HepG2 (cell line): ENCODE results near the gene NR2F1. TPM values are rescaled to one million over a fixed set of nuclear protein-coding genes. Genes with fewer than 3 reads are reported as not detected.

Experiments
- ESRRA ChIP-seq: sonication (generic); formaldehyde crosslinking; IDR thresholded peaks from 2 replicates; pipeline ENCODE4 v1.5.1; 2020; ENCODE audit warnings: mild to moderate bottlenecking, low read depth, missing genetic modification reagents
- FOXO1 ChIP-seq: sonication (generic); formaldehyde crosslinking; IDR thresholded peaks from 2 replicates; pipeline ENCODE4 v1.4.0; 2020; ENCODE audit warnings: missing genetic modification reagents
- HBP1 ChIP-seq: IDR thresholded peaks from 2 replicates; pipeline ENCODE4 v1.6.1; 2016; ENCODE audit warnings: low read depth, control low read depth
- HCFC1 ChIP-seq: fragments of 150-350 bp; IDR thresholded peaks from 2 replicates; pipeline ENCODE4 v1.6.1; 2014; ENCODE audit warnings: low read depth, low read length
- KLF13 ChIP-seq: sonication (generic); formaldehyde crosslinking; IDR thresholded peaks from 2 replicates; pipeline ENCODE4 v1.4.0; 2020; ENCODE audit warnings: mild to moderate bottlenecking, missing genetic modification reagents
- MYPOP ChIP-seq: sonication (generic); formaldehyde crosslinking; IDR thresholded peaks from 2 replicates; pipeline ENCODE4 v1.8.1; 2023; ENCODE audit warnings: mild to moderate bottlenecking, moderate library complexity, missing genetic modification reagents
- NFE2L2 ChIP-seq: fragments of 150-350 bp; IDR thresholded peaks from 2 replicates; pipeline ENCODE4 v1.6.1; 2014; ENCODE audit warnings: low read length
- NONO ChIP-seq, 2 experiments: fragments of 450-650 bp in 1 of 2; sonication (generic) in 1 of 2; formaldehyde crosslinking in 1 of 2; IDR thresholded peaks in 1 of 2; conservative IDR thresholded peaks in 1 of 2; 2 replicates each; pipeline versions ENCODE4 v1.6.1 to v1.8.0; 2017 to 2022; ENCODE audit warnings: mild to moderate bottlenecking in 1 of 2, missing genetic modification reagents in 1 of 2, moderate library complexity in 1 of 2
- ONECUT2 ChIP-seq: sonication (generic); formaldehyde crosslinking; IDR thresholded peaks from 2 replicates; pipeline ENCODE4 v1.4.0; 2020; ENCODE audit warnings: missing genetic modification reagents
- REPIN1 ChIP-seq: sonication (generic); formaldehyde crosslinking; IDR thresholded peaks from 2 replicates; pipeline ENCODE4 v1.8.0; 2022; ENCODE audit warnings: missing genetic modification reagents, low read depth, mild to moderate bottlenecking, borderline replicate concordance
- XRCC5 ChIP-seq: fragments of 200-400 bp; formaldehyde crosslinking; optimal IDR thresholded peaks from 2 replicates; pipeline ENCODE3; 2017; ENCODE audit warnings: mild to moderate bottlenecking, low read length
- ZNF124 ChIP-seq: sonication (generic); formaldehyde crosslinking; IDR thresholded peaks from 2 replicates; pipeline ENCODE4 v1.4.0; 2020; ENCODE audit warnings: missing genetic modification reagents
- ZNF264 ChIP-seq: sonication (generic); formaldehyde crosslinking; IDR thresholded peaks from 2 replicates; pipeline ENCODE4 v1.4.0; 2020; ENCODE audit warnings: missing genetic modification reagents
- ZNF367 ChIP-seq: sonication (generic); formaldehyde crosslinking; IDR thresholded peaks from 2 replicates; pipeline ENCODE4 v1.4.0; 2020; ENCODE audit warnings: missing genetic modification reagents, borderline replicate concordance
- ZNF547 ChIP-seq: sonication (generic); formaldehyde crosslinking; IDR thresholded peaks from 2 replicates; pipeline ENCODE4 v1.5.1; 2020; ENCODE audit warnings: mild to moderate bottlenecking, missing genetic modification reagents
- ZNF605 ChIP-seq: sonication (generic); formaldehyde crosslinking; IDR thresholded peaks from 2 replicates; pipeline ENCODE4 v1.8.0; 2022; ENCODE audit warnings: mild to moderate bottlenecking, missing genetic modification reagents
- ZNF660 ChIP-seq: sonication (generic); formaldehyde crosslinking; IDR thresholded peaks from 2 replicates; pipeline ENCODE4 v1.5.1; 2020; ENCODE audit warnings: mild to moderate bottlenecking, low read depth, missing genetic modification reagents, borderline replicate concordance
- ZNF768 ChIP-seq: sonication (generic); formaldehyde crosslinking; IDR thresholded peaks from 2 replicates; pipeline ENCODE4 v1.4.0; 2020; ENCODE audit warnings: missing genetic modification reagents
- ZZZ3 ChIP-seq: sonication (generic); formaldehyde crosslinking; IDR thresholded peaks from 2 replicates; pipeline ENCODE4 v1.4.0; 2020; ENCODE audit warnings: missing genetic modification reagents, mild to moderate bottlenecking, borderline replicate concordance
- polyA plus RNA-seq, 8 experiments: library from polyadenylated mRNA; depleted of rRNA in 3 of 8; stranded (reverse) in 7 of 8; unstranded in 1 of 8; fragments of >200 nt; fragmentation: Illumina TruSeq in 4 of 8; extraction: Trizol in 4 of 8; gene quantifications; 2 replicates each; pipeline versions ENCODE4 v1.2.1 to v1.2.3, GENCODE V29; 2011 to 2016; ENCODE audit warnings: low read depth in 4 of 8, missing spikeins in 1 of 8, mixed read lengths in 1 of 8; ENCODE audit not compliant: insufficient read depth in 1 of 8
- total RNA-seq, 5 experiments: library from RNA; depleted of rRNA; stranded (reverse); fragments of >200 nt; fragmentation: Illumina TruSeq; extraction: Trizol; gene quantifications; 2 replicates each; pipeline ENCODE4 v1.2.3, GENCODE V29; 2016; ENCODE audit warnings: low read depth in 1 of 5
- TF ChIP-seq, protein P1 (sequence below): sonication (generic); formaldehyde crosslinking; IDR thresholded peaks from 2 replicates; pipeline ENCODE4 v1.4.0; 2020; ENCODE audit warnings: missing genetic modification reagents
- TF ChIP-seq, protein P2 (sequence below): sonication (generic); formaldehyde crosslinking; IDR thresholded peaks from 2 replicates; pipeline ENCODE4 v1.5.1; 2020; ENCODE audit warnings: missing genetic modification reagents, mild to moderate bottlenecking, borderline replicate concordance
- TF ChIP-seq, protein P3 (sequence below): sonication (generic); formaldehyde crosslinking; IDR thresholded peaks from 2 replicates; pipeline ENCODE4 v1.4.0; 2020; ENCODE audit warnings: missing genetic modification reagents; ENCODE audit errors: not compliant biosample characterization

NR2F1 gene
- total and polyA plus RNA-seq, 2 of the 13 experiments (the other 11 are each of a cell fraction or from before 2014, with no cell fraction given), result 17.1 to 59.7 TPM

- TF ChIP-seq HBP1 (CRISPR knock-in tag) (no peak), FOXO1 (CRISPR knock-in tag) (no peak), ZNF124 (CRISPR knock-in tag) (no peak), KLF13 (no peak), ZNF264 (CRISPR knock-in tag) (peak; percentile 55; the same call in 1 of the 2 replicates), XRCC5 (peak; percentile 91), ESRRA (CRISPR knock-in tag) (no peak), HCFC1 (no peak), ZNF547 (CRISPR knock-in tag) (no peak), MYPOP (CRISPR knock-in tag) (peak; percentile 95), NFE2L2 (no peak), ZNF605 (CRISPR knock-in tag) (peak; percentile 51; the same call in 1 of the 2 replicates), REPIN1 (CRISPR knock-in tag) (no peak; the same call in 1 of the 2 replicates), ONECUT2 (CRISPR knock-in tag) (no peak), NONO (IDR thresholded peaks at IDR 0.05) (no peak), NONO (CRISPR knock-in tag; conservative IDR thresholded peaks at IDR 0.05) (no peak), ZNF660 (no peak), ZNF367 (CRISPR knock-in tag) (no peak), ZNF768 (CRISPR knock-in tag) (peak; percentile 60; the same call in 1 of the 2 replicates), ZZZ3 (CRISPR knock-in tag) (no peak)
- TF ChIP-seq, protein P1, sequence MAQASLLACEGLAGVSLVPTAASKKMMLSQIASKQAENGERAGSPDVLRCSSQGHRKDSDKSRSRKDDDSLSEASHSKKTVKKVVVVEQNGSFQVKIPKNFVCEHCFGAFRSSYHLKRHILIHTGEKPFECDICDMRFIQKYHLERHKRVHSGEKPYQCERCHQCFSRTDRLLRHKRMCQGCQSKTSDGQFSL (CRISPR knock-in tag), result no peak
- TF ChIP-seq, protein P2, sequence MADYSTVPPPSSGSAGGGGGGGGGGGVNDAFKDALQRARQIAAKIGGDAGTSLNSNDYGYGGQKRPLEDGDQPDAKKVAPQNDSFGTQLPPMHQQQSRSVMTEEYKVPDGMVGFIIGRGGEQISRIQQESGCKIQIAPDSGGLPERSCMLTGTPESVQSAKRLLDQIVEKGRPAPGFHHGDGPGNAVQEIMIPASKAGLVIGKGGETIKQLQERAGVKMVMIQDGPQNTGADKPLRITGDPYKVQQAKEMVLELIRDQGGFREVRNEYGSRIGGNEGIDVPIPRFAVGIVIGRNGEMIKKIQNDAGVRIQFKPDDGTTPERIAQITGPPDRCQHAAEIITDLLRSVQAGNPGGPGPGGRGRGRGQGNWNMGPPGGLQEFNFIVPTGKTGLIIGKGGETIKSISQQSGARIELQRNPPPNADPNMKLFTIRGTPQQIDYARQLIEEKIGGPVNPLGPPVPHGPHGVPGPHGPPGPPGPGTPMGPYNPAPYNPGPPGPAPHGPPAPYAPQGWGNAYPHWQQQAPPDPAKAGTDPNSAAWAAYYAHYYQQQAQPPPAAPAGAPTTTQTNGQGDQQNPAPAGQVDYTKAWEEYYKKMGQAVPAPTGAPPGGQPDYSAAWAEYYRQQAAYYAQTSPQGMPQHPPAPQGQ (CRISPR knock-in tag), result no peak
- TF ChIP-seq, protein P3, sequence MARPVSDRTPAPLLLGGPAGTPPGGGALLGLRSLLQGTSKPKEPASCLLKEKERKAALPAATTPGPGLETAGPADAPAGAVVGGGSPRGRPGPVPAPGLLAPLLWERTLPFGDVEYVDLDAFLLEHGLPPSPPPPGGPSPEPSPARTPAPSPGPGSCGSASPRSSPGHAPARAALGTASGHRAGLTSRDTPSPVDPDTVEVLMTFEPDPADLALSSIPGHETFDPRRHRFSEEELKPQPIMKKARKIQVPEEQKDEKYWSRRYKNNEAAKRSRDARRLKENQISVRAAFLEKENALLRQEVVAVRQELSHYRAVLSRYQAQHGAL, result no peak
These were observed 37.7 kb downstream of the NR2F1 start (continued) for GRCh38 chr5:93620487-93621326.
